HepG2 (cell line): ENCODE data around the gene PIGL. TPM values are rescaled to one million over a fixed set of nuclear protein-coding genes. Genes with fewer than 3 reads are reported as not detected.

Experiments
- ATAC-seq: fragments of 200-7000 bp; cut with Tn5 transposase; 3 replicates; pipeline ENCODE4 v1.9.1; 2020; ENCODE audit warnings: mild to moderate bottlenecking, moderate library complexity
- BruUV-seq: library from RNA; stranded (reverse); fragments of 400-500 nt; replicated peaks from 2 replicates; lab custom pipeline; 2021; lab: Mats Ljungman, UMichigan
- CTCF ChIA-PET: fragments of 300-600 bp; formaldehyde crosslinking; extraction: SDS; loops from one replicate; lab custom pipeline; 2021; ENCODE audit warnings: low total read pairs, inconsistent platforms, low intra/inter-chr PET ratio; lab: Yijun Ruan, JAX
- POLR2A ChIA-PET: fragments of 350-600 bp; sonication (Branson Sonifier 250); formaldehyde crosslinking; loops from one replicate; lab custom pipeline; 2020; ENCODE audit warnings: antibody characterized with exemption, inconsistent platforms; lab: Yijun Ruan, JAX
- DNase-seq: peaks from one replicate; pipeline ENCODE4 v3.0.0-alpha.2; 2015; ENCODE audit warnings: low spot score
- FAIRE-seq: peaks from 3 replicates; lab custom pipeline; 2011; peaks lifted over from hg19 to GRCh38; lab: Jason Lieb, UNC
- H2AFZ ChIP-seq: one replicate; pipeline ENCODE4 v1.6.1; 2011; ENCODE audit warnings: low read length, inconsistent platforms
- H3K27ac ChIP-seq: fragments of 300-600 bp; 3 replicates; pipeline ENCODE4 v1.8.0; 2011; ENCODE audit warnings: mixed run types, mild to moderate bottlenecking, mixed read lengths, low read length, inconsistent platforms; ENCODE audit not compliant: insufficient read depth; ENCODE audit errors: extremely low read length
- H3K27me3 ChIP-seq, 2 experiments: fragments of 200-600 bp in 1 of 2; 2 replicates in 1 of 2; 3 replicates in 1 of 2; pipeline versions ENCODE4 v1.6.0 to v1.8.0; 2011; ENCODE audit warnings: low read length in 2 of 2, mild to moderate bottlenecking in 2 of 2, moderate library complexity in 2 of 2, inconsistent platforms in 1 of 2; ENCODE audit not compliant: insufficient read depth in 2 of 2, control insufficient read depth in 1 of 2
- H3K36me3 ChIP-seq, 2 experiments: fragments of 200-600 bp in 1 of 2; replicated peaks in 1 of 2; 2 replicates in 1 of 2; 3 replicates in 1 of 2; pipeline versions ENCODE4 v1.5.1 to v1.8.0; 2011; ENCODE audit warnings: low read length in 2 of 2, inconsistent platforms in 1 of 2; ENCODE audit not compliant: insufficient read depth in 2 of 2, control insufficient read depth in 1 of 2
- H3K4me1 ChIP-seq: 2 replicates; pipeline ENCODE4 v1.5.1; 2012; ENCODE audit warnings: low read length, inconsistent platforms; ENCODE audit not compliant: insufficient read depth
- H3K4me2 ChIP-seq: 2 replicates; pipeline ENCODE4 v1.6.0; 2011; ENCODE audit warnings: low read depth, low read length, inconsistent platforms
- H3K4me3 ChIP-seq, 3 experiments: fragments of 200-600 bp in 1 of 3; sonication (generic), shearing (Covaris generic) in 1 of 3; replicated peaks in 1 of 3; 2 replicates each; pipeline ENCODE4 v1.5.1; 2011 to 2016; ENCODE audit warnings: low read length in 3 of 3, inconsistent platforms in 2 of 3, low read depth in 2 of 3, mild to moderate bottlenecking in 2 of 3, control low read depth in 1 of 3, mixed read lengths in 1 of 3; ENCODE audit not compliant: insufficient read depth in 1 of 3
- H3K79me2 ChIP-seq: one replicate; pipeline ENCODE4 v1.6.1; 2011; ENCODE audit warnings: low read length, inconsistent platforms; ENCODE audit not compliant: insufficient read depth
- H3K9ac ChIP-seq: 2 replicates; pipeline ENCODE4 v1.6.0; 2011; ENCODE audit warnings: mild to moderate bottlenecking, low read depth, low read length, inconsistent platforms; ENCODE audit not compliant: insufficient read depth
- H3K9me3 ChIP-seq: 2 replicates; pipeline ENCODE4 v1.5.1; 2012; ENCODE audit warnings: mild to moderate bottlenecking, low read length
- H4K20me1 ChIP-seq: 2 replicates; pipeline ENCODE4 v1.6.0; 2011; ENCODE audit warnings: inconsistent platforms, mild to moderate bottlenecking, low read length, moderate library complexity; ENCODE audit not compliant: insufficient read depth
- TOE1 ChIP-seq: sonication (generic); formaldehyde crosslinking; IDR thresholded peaks from 2 replicates; pipeline ENCODE4 v1.4.0; 2020; ENCODE audit warnings: mild to moderate bottlenecking, missing genetic modification reagents
- ZBTB33 ChIP-seq: sonication (generic); formaldehyde crosslinking; IDR thresholded peaks from 2 replicates; pipeline ENCODE4 v1.4.0; 2020; ENCODE audit warnings: missing genetic modification reagents
- ZBTB38 ChIP-seq: sonication (generic); formaldehyde crosslinking; IDR thresholded peaks from 2 replicates; pipeline ENCODE4 v1.5.1; 2020; ENCODE audit warnings: mild to moderate bottlenecking, missing genetic modification reagents
- ZBTB4 ChIP-seq: sonication (generic); formaldehyde crosslinking; IDR thresholded peaks from 2 replicates; pipeline ENCODE4 v1.4.0; 2020; ENCODE audit warnings: missing genetic modification reagents, mild to moderate bottlenecking, borderline replicate concordance
- WGBS: methylation state at CpG from one replicate; pipeline ENCODE4 v1.1.6; 2017; ENCODE audit warnings: low lambda C conversion rate; 5-methylcytosine and 5-hydroxymethylcytosine counted together
- in situ Hi-C: cut with HindIII; loops from 2 replicates; pipeline ENCODE4 v1.10.0; 2017; ENCODE audit warnings: low pct_unique_long_range_greater_than_20kb; ENCODE audit not compliant: extremely low pct_ligation_motif_present
- intact Hi-C: fragments of 100-400 bp; cut with micrococcal nuclease; formaldehyde crosslinking; loops from one replicate; pipeline ENCODE4 v1.10.0; 2022; ENCODE audit not compliant: unreplicated experiment
- polyA plus RNA-seq, 8 experiments: library from polyadenylated mRNA; depleted of rRNA in 3 of 8; stranded (reverse) in 7 of 8; unstranded in 1 of 8; fragments of >200 nt; fragmentation: Illumina TruSeq in 4 of 8; extraction: Trizol in 4 of 8; gene quantifications; 2 replicates each; pipeline versions ENCODE4 v1.2.1 to v1.2.3, GENCODE V29; 2011 to 2016; ENCODE audit warnings: low read depth in 4 of 8, missing spikeins in 1 of 8, mixed read lengths in 1 of 8; ENCODE audit not compliant: insufficient read depth in 1 of 8
- total RNA-seq, 5 experiments: library from RNA; depleted of rRNA; stranded (reverse); fragments of >200 nt; fragmentation: Illumina TruSeq; extraction: Trizol; gene quantifications; 2 replicates each; pipeline ENCODE4 v1.2.3, GENCODE V29; 2016; ENCODE audit warnings: low read depth in 1 of 5

PIGL gene
- total and polyA plus RNA-seq, 2 of the 13 experiments (the other 11 are each of a cell fraction or from before 2014, with no cell fraction given), result 28.5 to 63.8 TPM

- Histone ChIP-seq H3K79me2 (no peaks in the 10 kb centered on the region), H3K9ac (no peak overlapping the region), H2AFZ (no peak overlapping the region), H4K20me1 (no peaks in the 10 kb centered on the region), H3K36me3 (peaks cover 0 to 5% of the 10 kb centered on the region in 2 experiments; a peak in 1 of 5 replicates)
- CTCF ChIA-PET, result no interaction called here
- in situ Hi-C loops, result no loop called here
- no peak for FAIRE-seq
- BruUV-seq, result no TSS peak
- POLR2A ChIA-PET, result interaction anchor here (1.3 to 11.1 kb wide), 7 partner anchors 12 to 136 kb away, joined by 4 to 111 read pairs (median 11); partner anchors contain the start of genes CENPV, NCOR1 and UBB
- intact Hi-C loops, result no loop called here
- TF ChIP-seq TOE1 (CRISPR knock-in tag) (no peak), ZBTB4 (peak; percentile 74; the same call in 1 of the 2 replicates), ZBTB38 (CRISPR knock-in tag) (peak; percentile 66; the same call in 1 of the 2 replicates), ZBTB33 (peak; percentile 35; the same call in 1 of the 2 replicates)
- TF ChIP-seq, all 625 proteins: peak for 3
- peak overlapping the region; percentile 51 for H3K27ac ChIP-seq
- WGBS, result 94% methylated on average over 13 of the region's 13 CpGs
- H3K27me3 ChIP-seq, result no peaks in the 10 kb centered on the region
- H3K4me2 ChIP-seq, result no peak overlapping the region
- ATAC-seq, result no peak
- peaks cover 87% of the 10 kb centered on the region for H3K4me1 ChIP-seq
- no peaks in the 10 kb centered on the region for H3K9me3 ChIP-seq
- DNase-seq, result no peak
- no peak overlapping the region for H3K4me3 ChIP-seq
These were observed 85.2 kb downstream of the PIGL start for GRCh38 chr17:16301963-16302855.
